ENCODE results near the gene SAT2.

SAT2 gene

DNA sequence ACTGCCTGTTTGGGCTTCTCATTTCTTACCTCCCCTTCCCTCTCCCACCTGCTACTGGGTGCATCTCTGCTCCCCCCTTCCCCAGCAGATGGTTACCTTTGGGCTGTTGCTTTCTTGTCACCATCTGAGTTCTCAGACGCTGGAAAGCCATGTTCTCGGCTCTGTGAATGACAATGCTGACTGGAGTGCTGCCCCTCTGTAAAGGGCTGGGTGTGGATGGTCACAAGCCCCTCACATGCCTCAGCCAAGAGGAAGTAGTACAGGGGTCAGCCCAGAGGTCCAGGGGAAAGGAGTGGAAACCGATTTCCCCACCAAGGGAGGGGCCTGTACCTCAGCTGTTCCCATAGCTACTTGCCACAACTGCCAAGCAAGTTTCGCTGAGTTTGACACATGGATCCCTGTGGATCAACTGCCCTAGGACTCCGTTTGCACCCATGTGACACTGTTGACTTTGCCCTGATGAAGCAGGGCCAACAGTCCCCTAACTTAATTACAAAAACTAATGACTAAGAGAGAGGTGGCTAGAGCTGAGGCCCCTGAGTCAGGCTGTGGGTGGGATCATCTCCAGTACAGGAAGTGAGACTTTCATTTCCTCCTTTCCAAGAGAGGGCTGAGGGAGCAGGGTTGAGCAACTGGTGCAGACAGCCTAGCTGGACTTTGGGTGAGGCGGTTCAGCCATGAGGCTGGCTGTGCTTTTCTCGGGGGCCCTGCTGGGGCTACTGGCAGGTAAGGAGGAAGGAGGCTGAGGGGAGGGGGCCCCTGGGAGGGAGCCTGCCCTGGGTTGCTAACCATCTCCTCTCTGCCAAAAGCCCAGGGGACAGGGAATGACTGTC is 48.4 kb downstream of the SAT2 start, which contains the start of gene CD68:
Gene CD68 (plus strand): TSS at position 638 of the 833 bp plus-strand sequence. CDS start 40 bp downstream, at position 678.
- FAIRE-seq = peak; percentile 50
- TF ChIP-seq POLR2AphosphoS5 (IDR thresholded peaks at IDR 0.05; ENCODE audit: low read depth, low read length) (peak; percentile 99), POLR2A (IDR thresholded peaks at IDR 0.05; ENCODE audit: low read depth, low read length) (peak; percentile 99), TAF1 (IDR thresholded peaks at IDR 0.05; ENCODE audit: borderline replicate concordance, low read depth, low read length) (peak; percentile 84)
- DNase-seq (ENCODE audit: insufficient read length) = peak; percentile 68

DNA sequence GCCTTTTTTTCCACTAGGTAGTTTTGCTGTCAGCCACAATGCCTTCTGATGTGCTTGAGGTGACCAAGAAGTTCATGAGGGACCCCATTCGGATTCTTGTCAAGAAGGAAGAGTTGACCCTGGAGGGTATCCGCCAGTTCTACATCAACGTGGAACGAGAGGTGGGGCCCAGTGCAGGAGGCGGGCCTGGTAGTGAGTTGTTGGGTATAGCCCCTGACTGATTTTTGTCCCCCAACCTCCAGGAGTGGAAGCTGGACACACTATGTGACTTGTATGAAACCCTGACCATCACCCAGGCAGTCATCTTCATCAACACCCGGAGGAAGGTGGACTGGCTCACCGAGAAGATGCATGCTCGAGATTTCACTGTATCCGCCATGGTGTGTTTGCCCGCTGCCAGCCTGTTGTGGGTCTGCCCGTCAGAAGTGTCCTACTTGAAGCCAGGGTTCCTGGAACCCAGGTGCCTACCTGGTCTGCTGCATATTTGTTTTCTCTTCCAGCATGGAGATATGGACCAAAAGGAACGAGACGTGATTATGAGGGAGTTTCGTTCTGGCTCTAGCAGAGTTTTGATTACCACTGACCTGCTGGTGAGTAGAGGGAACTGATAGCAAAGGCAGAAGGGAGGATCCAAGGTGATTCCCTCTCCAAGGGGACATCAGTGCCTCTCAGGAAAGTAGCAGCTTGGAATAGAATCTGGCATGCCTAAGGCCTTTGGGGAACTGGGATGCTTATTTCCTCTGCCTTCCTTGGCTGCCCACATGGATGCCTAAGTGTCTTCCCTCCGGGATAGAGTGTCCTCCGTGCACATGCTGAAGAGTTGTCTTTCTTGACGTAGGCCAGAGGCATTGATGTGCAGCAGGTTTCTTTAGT is 50.1 kb downstream of the SAT2 start:
- TF ChIP-seq POLR2AphosphoS5 (IDR thresholded peaks at IDR 0.05; ENCODE audit: low read depth, low read length) (peak; percentile 31; the same call in 1 of the 2 replicates), POLR2A (IDR thresholded peaks at IDR 0.05; ENCODE audit: low read depth, low read length) (no peak)
- DNase-seq (ENCODE audit: insufficient read length) (no peak), FAIRE-seq (no peak)

DNA sequence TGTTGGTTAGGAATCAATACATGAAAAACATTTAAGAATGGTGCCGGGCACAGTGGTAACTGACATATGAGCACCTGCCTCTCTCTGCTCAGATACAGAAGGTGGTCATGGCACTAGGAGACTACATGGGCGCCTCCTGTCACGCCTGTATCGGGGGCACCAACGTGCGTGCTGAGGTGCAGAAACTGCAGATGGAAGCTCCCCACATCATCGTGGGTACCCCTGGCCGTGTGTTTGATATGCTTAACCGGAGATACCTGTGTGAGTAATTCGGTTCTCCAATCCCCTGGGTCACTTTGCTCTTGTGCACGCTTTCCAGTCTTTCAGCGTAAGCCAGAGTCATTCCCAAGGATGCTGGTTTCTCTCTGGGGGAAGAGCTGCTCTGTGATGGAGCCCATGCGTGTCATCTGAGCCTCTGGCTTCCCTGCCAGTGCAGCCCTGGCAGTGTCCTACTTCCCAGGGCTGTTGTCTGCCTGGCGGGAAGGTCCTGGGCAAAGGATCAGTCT is 51.1 kb downstream of the SAT2 start:
- DNase-seq (ENCODE audit: insufficient read length) = no peak
- TF ChIP-seq POLR2AphosphoS5 (IDR thresholded peaks at IDR 0.05; ENCODE audit: low read depth, low read length) (peak; percentile 94), TAF1 (IDR thresholded peaks at IDR 0.05; ENCODE audit: borderline replicate concordance, low read depth, low read length) (no peak), POLR2A (IDR thresholded peaks at IDR 0.05; ENCODE audit: low read depth, low read length) (peak; percentile 84)
- no peak for FAIRE-seq

All from GM12892 (cell line).